ENCODE results near the gene CNKSR1. TPM values are rescaled to one million over a fixed set of nuclear protein-coding genes. Genes with fewer than 3 reads are reported as not detected.

Gene CNKSR1
- total and polyA plus RNA-seq, 2 donors (not counting 1 experiment from before 2014, with no cell fraction given): 3.7 to 5.8 TPM

DNA sequence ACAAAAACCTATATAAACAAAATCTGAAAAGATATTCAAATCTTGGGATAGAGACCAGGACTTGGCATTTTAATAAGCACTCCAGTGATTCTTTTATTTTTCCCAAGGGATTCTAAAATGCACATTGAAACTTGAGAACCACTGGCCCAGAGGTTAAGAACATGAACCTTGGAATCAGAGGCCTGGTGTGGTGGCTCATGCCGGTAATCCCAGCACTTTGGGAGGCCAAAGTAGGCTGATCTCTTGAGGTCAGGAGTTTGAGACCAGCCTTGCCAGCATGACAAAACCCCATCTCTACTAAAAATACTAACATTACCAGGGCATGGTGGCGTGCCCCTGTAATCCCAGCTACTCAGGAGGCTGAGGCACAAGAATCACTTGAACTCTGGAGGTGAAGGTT lies 43.8 kb downstream of the CNKSR1 start:
- no peak for TF ChIP-seq EZH2 (IDR thresholded peaks at IDR 0.05; ENCODE audit: borderline replicate concordance, insufficient read depth, low read depth, low read length, poor library complexity, severe bottlenecking)
- TF ChIP-seq, protein P1, sequence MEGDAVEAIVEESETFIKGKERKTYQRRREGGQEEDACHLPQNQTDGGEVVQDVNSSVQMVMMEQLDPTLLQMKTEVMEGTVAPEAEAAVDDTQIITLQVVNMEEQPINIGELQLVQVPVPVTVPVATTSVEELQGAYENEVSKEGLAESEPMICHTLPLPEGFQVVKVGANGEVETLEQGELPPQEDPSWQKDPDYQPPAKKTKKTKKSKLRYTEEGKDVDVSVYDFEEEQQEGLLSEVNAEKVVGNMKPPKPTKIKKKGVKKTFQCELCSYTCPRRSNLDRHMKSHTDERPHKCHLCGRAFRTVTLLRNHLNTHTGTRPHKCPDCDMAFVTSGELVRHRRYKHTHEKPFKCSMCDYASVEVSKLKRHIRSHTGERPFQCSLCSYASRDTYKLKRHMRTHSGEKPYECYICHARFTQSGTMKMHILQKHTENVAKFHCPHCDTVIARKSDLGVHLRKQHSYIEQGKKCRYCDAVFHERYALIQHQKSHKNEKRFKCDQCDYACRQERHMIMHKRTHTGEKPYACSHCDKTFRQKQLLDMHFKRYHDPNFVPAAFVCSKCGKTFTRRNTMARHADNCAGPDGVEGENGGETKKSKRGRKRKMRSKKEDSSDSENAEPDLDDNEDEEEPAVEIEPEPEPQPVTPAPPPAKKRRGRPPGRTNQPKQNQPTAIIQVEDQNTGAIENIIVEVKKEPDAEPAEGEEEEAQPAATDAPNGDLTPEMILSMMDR (IDR thresholded peaks at IDR 0.05): no peak
- WGBS (ENCODE audit: insufficient coverage): no CpG with 5 or more reads among the region's 2 CpGs
- no peak for ATAC-seq (ENCODE audit: low read depth)
- H3K27me3 Mint-ChIP-seq: peaks cover 25% of the 10 kb centered on the region
- no peak overlapping the region for H3K9ac ChIP-seq (ENCODE audit: low read length)
- no peak overlapping the region for H3K4me3 ChIP-seq (ENCODE audit: control extremely low read depth in 1 of 5, extremely low read depth in 1 of 5, insufficient read depth in 1 of 5, low read depth in 2 of 5, low read length in 4 of 5)
- peaks cover 9 to 12% of the 10 kb centered on the region in 2 donors for H3K4me1 ChIP-seq (ENCODE audit: control insufficient read depth in 2 of 2, insufficient read depth in 2 of 2, low read length in 2 of 2)
- no peaks in the 10 kb centered on the region for H3K36me3 ChIP-seq (replicated peaks in 1 of 2; ENCODE audit: control extremely low read depth in 1 of 2, control insufficient read depth in 1 of 2, extremely low read depth in 1 of 2, insufficient read depth in 2 of 2, low read length in 1 of 2)
- no peaks in the 10 kb centered on the region for H3K79me2 ChIP-seq (ENCODE audit: control insufficient read depth, insufficient read depth, low read length)
- no peaks in the 10 kb centered on the region for H3K9me3 Mint-ChIP-seq (ENCODE audit: insufficient read depth)
- H3K4me3 Mint-ChIP-seq: no peak overlapping the region
- no peak overlapping the region for H3K4me2 ChIP-seq (replicated peaks; ENCODE audit: low read depth, low read length, poor library complexity, severe bottlenecking)
- no peaks in the 10 kb centered on the region for H4K20me1 ChIP-seq (ENCODE audit: control insufficient read depth, insufficient read depth, low read length, poor library complexity, severe bottlenecking)
- no peak overlapping the region for H3K27ac Mint-ChIP-seq
- no peaks in the 10 kb centered on the region for H3K9me3 ChIP-seq (ENCODE audit: control extremely low read depth in 1 of 3, control insufficient read depth in 2 of 3, insufficient read depth in 1 of 3, low read length in 2 of 3)
- H3K27me3 ChIP-seq (replicated peaks in 1 of 4; ENCODE audit: control extremely low read depth in 1 of 4, control insufficient read depth in 3 of 4, insufficient read depth in 4 of 4, low read length in 3 of 4): peaks cover 0 to 18% (median 8%) of the 10 kb centered on the region in 4 experiments
- H2AFZ ChIP-seq (ENCODE audit: insufficient read depth, low read depth, low read length, poor library complexity, severe bottlenecking): no peak overlapping the region
- POLR2A ChIA-PET: no interaction called here
- CTCF ChIA-PET: interaction anchor here (2.4 kb wide), 1 partner anchor 12 kb away, joined by 7 read pairs; no protein-coding TSS in a partner anchor
- DNase-seq: no peak
- H3K4me1 Mint-ChIP-seq: peaks cover 15% of the 10 kb centered on the region
- H3K27ac ChIP-seq (ENCODE audit: low read length in 2 of 2): no peak overlapping the region
- intact Hi-C loops (cut with micrococcal nuclease): no loop called here

DNA sequence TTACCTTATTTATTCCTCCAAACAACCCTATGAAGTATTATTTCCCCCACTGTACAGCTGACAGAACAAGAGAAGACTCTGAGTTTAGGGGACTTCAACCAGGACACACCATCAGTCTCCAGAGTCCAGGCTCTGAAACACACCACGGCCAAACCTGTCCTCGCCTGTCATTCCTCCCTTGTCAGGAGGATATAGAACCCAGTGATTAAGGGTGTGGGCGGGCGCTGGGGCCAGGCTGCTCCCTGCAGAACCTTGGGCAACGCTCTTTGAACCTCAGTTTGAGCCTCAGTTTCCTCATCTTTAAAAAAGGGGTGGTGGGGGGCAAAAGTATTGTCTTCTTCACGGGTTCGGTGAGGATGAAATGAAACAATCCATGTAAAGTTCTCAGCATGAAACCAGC lies 47.3 kb downstream of the CNKSR1 start:
- H3K4me1 ChIP-seq (ENCODE audit: control insufficient read depth in 2 of 2, insufficient read depth in 2 of 2, low read length in 2 of 2): peaks cover 9 to 16% of the 10 kb centered on the region in 2 donors
- H3K9me3 ChIP-seq (ENCODE audit: control extremely low read depth in 1 of 3, control insufficient read depth in 2 of 3, insufficient read depth in 1 of 3, low read length in 2 of 3): no peaks in the 10 kb centered on the region
- TF ChIP-seq, protein P1 (IDR thresholded peaks at IDR 0.05): no peak
- TF ChIP-seq EZH2 (IDR thresholded peaks at IDR 0.05; ENCODE audit: borderline replicate concordance, insufficient read depth, low read depth, low read length, poor library complexity, severe bottlenecking): no peak
- ChIA-PET CTCF (interaction anchor here (0.9 kb wide), 1 partner anchor 9 kb away, joined by 4 read pairs; the partner anchor contains the start of gene CEP85), POLR2A (interaction anchor here (0.6 kb wide), 1 partner anchor 12 kb away, joined by 15 read pairs; no protein-coding TSS in a partner anchor)
- H3K27ac Mint-ChIP-seq: no peak overlapping the region
- no peak overlapping the region for H3K27ac ChIP-seq (ENCODE audit: low read length in 2 of 2)
- peaks cover 0 to 32% (median 13%) of the 10 kb centered on the region in 4 experiments for H3K27me3 ChIP-seq (replicated peaks in 1 of 4; ENCODE audit: control extremely low read depth in 1 of 4, control insufficient read depth in 3 of 4, insufficient read depth in 4 of 4, low read length in 3 of 4)
- H2AFZ ChIP-seq (ENCODE audit: insufficient read depth, low read depth, low read length, poor library complexity, severe bottlenecking): peak overlapping the region; percentile 69
- peak overlapping the region; percentile 40 for H3K9ac ChIP-seq (ENCODE audit: low read length)
- no peaks in the 10 kb centered on the region for H3K79me2 ChIP-seq (ENCODE audit: control insufficient read depth, insufficient read depth, low read length)
- peaks cover 29% of the 10 kb centered on the region for H3K27me3 Mint-ChIP-seq
- peaks cover 19% of the 10 kb centered on the region for H3K4me1 Mint-ChIP-seq
- no peaks in the 10 kb centered on the region for H4K20me1 ChIP-seq (ENCODE audit: control insufficient read depth, insufficient read depth, low read length, poor library complexity, severe bottlenecking)
- ATAC-seq (ENCODE audit: low read depth): no peak
- peak overlapping the region; percentile 70 for H3K4me2 ChIP-seq (replicated peaks; ENCODE audit: low read depth, low read length, poor library complexity, severe bottlenecking)
- no peaks in the 10 kb centered on the region for H3K36me3 ChIP-seq (replicated peaks in 1 of 2; ENCODE audit: control extremely low read depth in 1 of 2, control insufficient read depth in 1 of 2, extremely low read depth in 1 of 2, insufficient read depth in 2 of 2, low read length in 1 of 2)
- 87% methylated on average over 3 of the region's 7 CpGs for WGBS (ENCODE audit: insufficient coverage)
- no peaks in the 10 kb centered on the region for H3K9me3 Mint-ChIP-seq (ENCODE audit: insufficient read depth)
- peak overlapping the region; percentile 65 for H3K4me3 Mint-ChIP-seq
- peak overlapping the region in 1 of 5 experiments; percentile 50 for H3K4me3 ChIP-seq (ENCODE audit: control extremely low read depth in 1 of 5, extremely low read depth in 1 of 5, insufficient read depth in 1 of 5, low read depth in 2 of 5, low read length in 4 of 5)
- intact Hi-C loops (cut with micrococcal nuclease): no loop called here
- DNase-seq: no peak

Data from B cell (primary cell).